A673 (cell line): ENCODE results near the gene GPI. TPM values are rescaled to one million over a fixed set of nuclear protein-coding genes. Genes with fewer than 3 reads are reported as not detected.
"Not testable (repeated sequence)": the region's sequence is repeated elsewhere in the genome, so short reads cannot be mapped to it uniquely, and the experiment has no call there.

ENCODE experiments used
- BruUV-seq: library from RNA; stranded (reverse); fragments of 400-500 nt; replicated peaks from 2 replicates; lab custom pipeline; 2021; lab: Mats Ljungman, UMichigan
- CTCF ChIA-PET: fragments of 300-600 bp; sonication (Branson Sonifier 250); formaldehyde crosslinking; loops from one replicate; lab custom pipeline; 2022; ENCODE audit warnings: antibody characterized with exemption; lab: Charles Lee
- POLR2A ChIA-PET: fragments of 300-600 bp; sonication (Branson Sonifier 250); formaldehyde crosslinking; loops from one replicate; lab custom pipeline; 2022; ENCODE audit warnings: antibody characterized with exemption; ENCODE audit not compliant: low non-redundant PET; lab: Charles Lee
- DNase-seq: peaks from one replicate; pipeline ENCODE4 v3.0.0-alpha.2; 2015; ENCODE audit warnings: low spot score
- H3K27ac ChIP-seq: fragments of 200-600 bp; sonication (generic); 2 replicates; pipeline ENCODE4 v1.5.1; 2016; ENCODE audit warnings: mixed run types, low read depth, mild to moderate bottlenecking, mixed read lengths, antibody characterized with exemption, low read length; ENCODE audit not compliant: poor library complexity, severe bottlenecking
- H3K27me3 ChIP-seq: fragments of 200-600 bp; sonication (generic); replicated peaks from 2 replicates; pipeline ENCODE4 v1.6.1; 2017; ENCODE audit warnings: mixed run types, low read depth, mild to moderate bottlenecking, mixed read lengths, antibody characterized with exemption, low read length; ENCODE audit not compliant: insufficient read depth, poor library complexity
- H3K36me3 ChIP-seq: fragments of 200-600 bp; sonication (generic); 2 replicates; pipeline ENCODE4 v1.6.1; 2016; ENCODE audit warnings: mixed run types, mild to moderate bottlenecking, mixed read lengths, antibody characterized with exemption, low read length; ENCODE audit not compliant: insufficient read depth, poor library complexity, severe bottlenecking
- H3K4me1 ChIP-seq: fragments of 200-600 bp; sonication (generic); 2 replicates; pipeline ENCODE4 v1.6.1; 2017; ENCODE audit warnings: mixed run types, mild to moderate bottlenecking, mixed read lengths, antibody characterized with exemption, low read length; ENCODE audit not compliant: insufficient read depth, poor library complexity, severe bottlenecking
- H3K4me3 ChIP-seq: fragments of 200-600 bp; sonication (generic); 2 replicates; pipeline ENCODE4 v1.5.1; 2016; ENCODE audit warnings: low read depth, mixed run types, mild to moderate bottlenecking, mixed read lengths, low read length; ENCODE audit not compliant: poor library complexity, severe bottlenecking
- H3K9me3 ChIP-seq: fragments of 200-600 bp; sonication (generic); 2 replicates; pipeline ENCODE4 v1.6.1; 2016; ENCODE audit warnings: mixed run types, low read depth, mild to moderate bottlenecking, mixed read lengths, antibody characterized with exemption, low read length; ENCODE audit not compliant: poor library complexity, severe bottlenecking
- CTCF ChIP-seq: fragments of 300-800, 200-600 bp; sonication (generic); conservative IDR thresholded peaks from 2 replicates; pipeline ENCODE4 v1.5.1; 2017; ENCODE audit warnings: low read depth, mild to moderate bottlenecking, antibody characterized with exemption, low read length, moderate library complexity, mixed read lengths
- EZH2 ChIP-seq: fragments of 200-600 bp; sonication (generic); IDR thresholded peaks from 2 replicates; pipeline ENCODE4 v1.6.1; 2017; ENCODE audit warnings: borderline replicate concordance, low read depth, mild to moderate bottlenecking, mixed read lengths, antibody characterized with exemption, low read length; ENCODE audit not compliant: poor library complexity, severe bottlenecking
- intact Hi-C: fragments of 100-400 bp; cut with micrococcal nuclease; formaldehyde crosslinking; loops from one replicate; pipeline ENCODE4 v1.10.0; 2022; ENCODE audit not compliant: unreplicated experiment
- total RNA-seq: library from RNA; stranded (reverse); gene quantifications from 2 replicates; pipeline ENCODE4 v1.2.3, GENCODE V29; 2021

GPI gene
- total RNA-seq, 1 experiment from 2014 or later = 439 TPM

- no peaks in the 10 kb centered on the region for H3K9me3 ChIP-seq
- H3K4me3 ChIP-seq = no peak overlapping the region
- no peak for DNase-seq
- CTCF ChIA-PET = no interaction called here
- H3K36me3 ChIP-seq = peaks cover 53% of the 10 kb centered on the region
- no peak for TF ChIP-seq EZH2
- no peak for TF ChIP-seq CTCF
- POLR2A ChIA-PET = no interaction called here
- no peak overlapping the region for H3K27ac ChIP-seq
- no peaks in the 10 kb centered on the region for H3K27me3 ChIP-seq
- BruUV-seq = no TSS peak
- H3K4me1 ChIP-seq = peaks cover 15% of the 10 kb centered on the region
- intact Hi-C loops = no loop called here
These were observed 2.6 kb downstream of the GPI start for GRCh38 chr19:34367624-34367957.

- no TSS peak for BruUV-seq
- Histone ChIP-seq H3K27me3 (no peaks in the 10 kb centered on the region), H3K4me3 (no peak overlapping the region), H3K4me1 (peaks cover 15% of the 10 kb centered on the region), H3K9me3 (no peaks in the 10 kb centered on the region), H3K36me3 (peaks cover 53% of the 10 kb centered on the region), H3K27ac (no peak overlapping the region)
- intact Hi-C loops = no loop called here
- CTCF ChIA-PET = no interaction called here
- DNase-seq = no peak
- no peak for TF ChIP-seq EZH2
- TF ChIP-seq CTCF = no peak
- POLR2A ChIA-PET = no interaction called here
These were observed 3.3 kb downstream of the GPI start for GRCh38 chr19:34368338-34368737.

- intact Hi-C loops, H3K27me3 ChIP-seq, CTCF ChIA-PET, POLR2A ChIA-PET, DNase-seq, H3K9me3 ChIP-seq, BruUV-seq, H3K4me3 ChIP-seq, H3K27ac ChIP-seq: not testable (repeated sequence)
- Histone ChIP-seq H3K36me3 (peaks cover 55% of the 10 kb centered on the region), H3K4me1 (peaks cover 15% of the 10 kb centered on the region)
These were observed 4.2 kb downstream of the GPI start for GRCh38 chr19:34369166-34369565.

GRCh38 chr19:34370117-34370516, 5.1 kb downstream of the GPI start:
- CTCF ChIA-PET = no interaction called here
- intact Hi-C loops = no loop called here
- no TSS peak for BruUV-seq

More at GRCh38 chr19:34370117-34370516, 5.1 kb downstream of the GPI start:
- H3K27ac ChIP-seq = no peak overlapping the region
- no peak for TF ChIP-seq CTCF
- no peak for TF ChIP-seq EZH2
- no peak overlapping the region for H3K4me3 ChIP-seq
- no peak for DNase-seq
- H3K9me3 ChIP-seq = no peaks in the 10 kb centered on the region
- peaks cover 15% of the 10 kb centered on the region for H3K4me1 ChIP-seq
- H3K27me3 ChIP-seq = no peaks in the 10 kb centered on the region
- POLR2A ChIA-PET = no interaction called here
- H3K36me3 ChIP-seq = peaks cover 62% of the 10 kb centered on the region
